K562 (cell line): Measurements from ENCODE around the gene CERS6. TPM values are rescaled to one million over a fixed set of nuclear protein-coding genes. Genes with fewer than 3 reads are reported as not detected.
"Not testable (repeated sequence)": the region's sequence is repeated elsewhere in the genome, so short reads cannot be mapped to it uniquely, and the experiment has no call there.

ENCODE experiments used
- ATAC-seq: fragments of 200-7000 bp; cut with Tn5 transposase; 3 replicates; pipeline ENCODE4 v1.9.1; 2020; ENCODE audit warnings: moderate library complexity
- BruUV-seq: library from RNA; stranded (reverse); fragments of 400-500 nt; replicated peaks from 2 replicates; lab custom pipeline; 2021; lab: Mats Ljungman, UMichigan
- CTCF ChIA-PET: fragments of 300-600 bp; formaldehyde crosslinking; extraction: SDS; loops from one replicate; lab custom pipeline; 2021; ENCODE audit warnings: low intra/inter-chr PET ratio; lab: Yijun Ruan, JAX
- POLR2A ChIA-PET: fragments of 300-600, 350-650 bp; sonication (Branson Sonifier 250); formaldehyde crosslinking; extraction: SDS; loops from one replicate; lab custom pipeline; 2021; ENCODE audit warnings: antibody characterized with exemption, inconsistent platforms; lab: Yijun Ruan, JAX
- DNase-seq, 4 experiments: peaks; one replicate each; pipeline versions ENCODE4 v3.0.0 to v3.0.0-alpha.2; 2011 to 2018; ENCODE audit warnings: low spot score in 3 of 4, mixed read lengths in 3 of 4; ENCODE audit errors: extremely low read depth in 1 of 4
- FAIRE-seq: peaks from 2 replicates; lab custom pipeline; 2011; peaks lifted over from hg19 to GRCh38; lab: Jason Lieb, UNC
- H2AFZ ChIP-seq: 2 replicates; pipeline ENCODE4 v1.6.0; 2011; ENCODE audit warnings: low read depth, low read length, control low read depth, inconsistent platforms
- H3K27ac ChIP-seq: fragments of 200-600 bp; 3 replicates; pipeline ENCODE4 v1.8.0; 2011; ENCODE audit warnings: low read depth, mild to moderate bottlenecking, control low read depth, inconsistent platforms, low read length, moderate library complexity, mixed read lengths; ENCODE audit errors: extremely low read depth
- H3K27me3 ChIP-seq, 2 experiments: fragments of 300-600 bp in 1 of 2; 2 replicates in 1 of 2; 3 replicates in 1 of 2; pipeline versions ENCODE4 v1.6.0 to v1.8.0; 2011; ENCODE audit warnings: inconsistent platforms in 2 of 2, low read length in 2 of 2, mild to moderate bottlenecking in 1 of 2, mixed read lengths in 1 of 2, moderate library complexity in 1 of 2; ENCODE audit not compliant: control insufficient read depth in 2 of 2, insufficient read depth in 2 of 2
- H3K36me3 ChIP-seq: fragments of 300-600 bp; 3 replicates; pipeline ENCODE4 v1.8.0; 2011; ENCODE audit warnings: mild to moderate bottlenecking, low read length, inconsistent platforms; ENCODE audit not compliant: control insufficient read depth, insufficient read depth
- H3K4me1 ChIP-seq, 2 experiments: fragments of 200-600 bp in 1 of 2; replicated peaks in 1 of 2; 2 replicates in 1 of 2; 3 replicates in 1 of 2; pipeline versions ENCODE4 v1.5.1 to v1.8.0; 2011; ENCODE audit warnings: inconsistent platforms in 2 of 2, low read length in 2 of 2, mild to moderate bottlenecking in 1 of 2, mixed read lengths in 1 of 2, moderate library complexity in 1 of 2; ENCODE audit not compliant: control insufficient read depth in 2 of 2, insufficient read depth in 2 of 2
- H3K4me2 ChIP-seq: 2 replicates; pipeline ENCODE4 v1.6.1; 2011; ENCODE audit warnings: low read length, control low read depth, inconsistent platforms, mixed read lengths; ENCODE audit not compliant: insufficient read depth
- H3K4me3 ChIP-seq: fragments of 200-600 bp; sonication (generic), shearing (Covaris generic); 2 replicates; pipeline ENCODE4 v1.5.1; 2016; ENCODE audit warnings: control low read depth, inconsistent platforms
- H3K79me2 ChIP-seq: fragments of 200-600 bp; 3 replicates; pipeline ENCODE4 v1.8.0; 2011; ENCODE audit warnings: low read length, inconsistent platforms; ENCODE audit not compliant: control insufficient read depth, insufficient read depth
- H3K9ac ChIP-seq, 2 experiments: 2 replicates each; pipeline versions ENCODE4 v1.6.0 to v1.6.1; 2011; ENCODE audit warnings: low read depth in 2 of 2, low read length in 2 of 2, control low read depth in 1 of 2, inconsistent platforms in 1 of 2, mild to moderate bottlenecking in 1 of 2, mixed read lengths in 1 of 2; ENCODE audit not compliant: insufficient read depth in 1 of 2
- H3K9me1 ChIP-seq: one replicate; pipeline ENCODE4 v1.6.0; 2011; ENCODE audit warnings: inconsistent platforms, mild to moderate bottlenecking, low read length, moderate library complexity; ENCODE audit not compliant: control insufficient read depth, insufficient read depth
- H3K9me3 ChIP-seq: replicated peaks from 2 replicates; pipeline ENCODE4 v1.5.1; 2011; ENCODE audit warnings: low read depth, low read length, inconsistent platforms; ENCODE audit not compliant: control insufficient read depth, insufficient read depth
- H4K20me1 ChIP-seq: replicated peaks from 2 replicates; pipeline ENCODE4 v1.6.1; 2011; ENCODE audit warnings: low read length, inconsistent platforms, mixed read lengths; ENCODE audit not compliant: control insufficient read depth, insufficient read depth
- FOXM1 ChIP-seq, 2 experiments: fragments of 450-650 bp in 1 of 2; sonication (generic) in 1 of 2; formaldehyde crosslinking in 1 of 2; IDR thresholded peaks; 2 replicates each; pipeline versions ENCODE4 v1.6.1 to v1.9.0; 2017 to 2022; ENCODE audit warnings: low read depth in 2 of 2, mild to moderate bottlenecking in 2 of 2, missing genetic modification reagents in 1 of 2, moderate library complexity in 1 of 2
- MTF1 ChIP-seq: fragments of 250-450 bp; sonication (Bioruptor Pico); IDR thresholded peaks from 2 replicates; pipeline ENCODE4 v1.9.0; 2021; ENCODE audit warnings: moderate library complexity, mild to moderate bottlenecking, inconsistent platforms, borderline replicate concordance
- NFIC ChIP-seq: fragments of 450-650 bp; IDR thresholded peaks from 2 replicates; pipeline ENCODE4 v1.6.1; 2017; ENCODE audit warnings: mild to moderate bottlenecking, inconsistent platforms
- SMARCA4 ChIP-seq: fragments of 450-650 bp; IDR thresholded peaks from 2 replicates; pipeline ENCODE4 v1.6.1; 2016
- WGBS: fragments of 100-300 bp; shearing (Covaris generic); methylation state at CpG from one replicate; pipeline ENCODE4 v1.1.6; 2016; ENCODE audit warnings: low coverage, mixed read lengths; ENCODE audit not compliant: insufficient coverage; ENCODE audit errors: missing lambda C conversion rate; 5-methylcytosine and 5-hydroxymethylcytosine counted together
- in situ Hi-C: fragments of 300-500 bp; cut with MboI; formaldehyde crosslinking; loops from 4 replicates; pipeline ENCODE4 v1.15.0; 2018; ENCODE audit warnings: inconsistent platforms, mixed read lengths
- intact Hi-C: fragments of 100-400 bp; cut with micrococcal nuclease; formaldehyde crosslinking; loops from 2 replicates; pipeline ENCODE4 v1.14.2; 2022
- polyA plus RNA-seq, 8 experiments: library from polyadenylated mRNA; depleted of rRNA in 4 of 8; stranded (reverse) in 5 of 8; unstranded in 3 of 8; fragments of >200 nt; fragmentation: Nextera tagmentation in 2 of 8; fragmentation: Illumina TruSeq in 1 of 8; extraction: Ambion mirVana in 2 of 8; extraction: Trizol in 1 of 8; gene quantifications; 2 replicates each; pipeline versions ENCODE4 v1.2.1 to v1.2.3, GENCODE V29; 2011 to 2014; ENCODE audit warnings: inconsistent platforms in 1 of 8, missing spikeins in 1 of 8
- total RNA-seq, 7 experiments: library from RNA; depleted of rRNA in 6 of 7; stranded (reverse); fragments of >200 nt in 6 of 7; fragmentation: Illumina TruSeq in 2 of 7; extraction: Trizol in 2 of 7; gene quantifications; 2 replicates each; pipeline versions ENCODE4 v1.2.1 to v1.2.3, GENCODE V29; 2011 to 2021; ENCODE audit warnings: low replicate concordance in 1 of 7
- TF ChIP-seq, protein P1 (sequence below): sonication (generic); formaldehyde crosslinking; IDR thresholded peaks from 2 replicates; pipeline ENCODE4 v1.8.1; 2023; ENCODE audit warnings: mild to moderate bottlenecking, missing genetic modification reagents
- TF ChIP-seq, protein P2 (sequence below): fragments of 450-650 bp; formaldehyde crosslinking; IDR thresholded peaks from 2 replicates; pipeline ENCODE4 v1.4.0; 2020; ENCODE audit warnings: mild to moderate bottlenecking, moderate library complexity
- TF ChIP-seq, protein P3 (sequence below): fragments of 450-650 bp; IDR thresholded peaks from 2 replicates; pipeline ENCODE4 v1.6.1; 2016
- TF ChIP-seq, protein P4 (sequence below): sonication (generic); formaldehyde crosslinking; IDR thresholded peaks from 2 replicates; pipeline ENCODE4 v1.8.0; 2022; ENCODE audit warnings: mild to moderate bottlenecking, low read depth, missing genetic modification reagents

Gene CERS6
- total and polyA plus RNA-seq, 9 of the 15 experiments (the other 6 are each of a cell fraction or from before 2014, with no cell fraction given): 1.6 to 13.6 (median 11.4) TPM

DNA sequence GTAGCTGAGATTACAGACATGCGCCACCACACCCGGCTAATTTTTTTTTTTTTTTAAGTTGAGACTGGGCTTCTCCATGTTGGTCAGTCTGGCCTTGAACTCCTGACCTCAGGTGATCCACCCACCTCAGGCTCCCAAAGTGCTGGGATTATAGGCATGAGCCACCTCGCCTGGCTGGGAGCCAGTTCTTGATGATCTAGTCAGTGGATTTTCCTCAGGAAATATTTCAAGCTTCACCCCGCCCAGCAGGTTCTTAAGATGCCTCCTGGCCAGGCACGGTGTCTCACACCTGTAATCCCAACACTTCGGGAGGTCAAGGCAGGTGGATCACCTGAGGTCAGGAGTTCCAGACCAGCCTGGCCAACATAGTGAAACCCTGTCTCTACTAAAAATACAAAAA lies 312.3 kb downstream of the CERS6 start:
- FAIRE-seq, DNase-seq, H3K9me1 ChIP-seq, POLR2A ChIA-PET, H3K4me3 ChIP-seq, H2AFZ ChIP-seq, H3K4me2 ChIP-seq, in situ Hi-C loops, H4K20me1 ChIP-seq, H3K79me2 ChIP-seq, H3K9me3 ChIP-seq, intact Hi-C loops, H3K27me3 ChIP-seq, BruUV-seq, H3K9ac ChIP-seq, ATAC-seq, CTCF ChIA-PET, H3K27ac ChIP-seq: not testable (repeated sequence)
- Histone ChIP-seq H3K36me3 (peaks cover 10% of the 10 kb centered on the region; the same call in 2 of the 3 replicates), H3K4me1 (peaks cover 2 to 35% of the 10 kb centered on the region in 2 experiments; a peak in 4 of 5 replicates)
- WGBS: 91% methylated on average over 6 of the region's 6 CpGs
- TF ChIP-seq, protein P1, sequence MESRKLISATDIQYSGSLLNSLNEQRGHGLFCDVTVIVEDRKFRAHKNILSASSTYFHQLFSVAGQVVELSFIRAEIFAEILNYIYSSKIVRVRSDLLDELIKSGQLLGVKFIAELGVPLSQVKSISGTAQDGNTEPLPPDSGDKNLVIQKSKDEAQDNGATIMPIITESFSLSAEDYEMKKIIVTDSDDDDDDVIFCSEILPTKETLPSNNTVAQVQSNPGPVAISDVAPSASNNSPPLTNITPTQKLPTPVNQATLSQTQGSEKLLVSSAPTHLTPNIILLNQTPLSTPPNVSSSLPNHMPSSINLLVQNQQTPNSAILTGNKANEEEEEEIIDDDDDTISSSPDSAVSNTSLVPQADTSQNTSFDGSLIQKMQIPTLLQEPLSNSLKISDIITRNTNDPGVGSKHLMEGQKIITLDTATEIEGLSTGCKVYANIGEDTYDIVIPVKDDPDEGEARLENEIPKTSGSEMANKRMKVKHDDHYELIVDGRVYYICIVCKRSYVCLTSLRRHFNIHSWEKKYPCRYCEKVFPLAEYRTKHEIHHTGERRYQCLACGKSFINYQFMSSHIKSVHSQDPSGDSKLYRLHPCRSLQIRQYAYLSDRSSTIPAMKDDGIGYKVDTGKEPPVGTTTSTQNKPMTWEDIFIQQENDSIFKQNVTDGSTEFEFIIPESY: peak; percentile 6; the same call in 1 of the 2 replicates
- peak; percentile 51 for TF ChIP-seq NFIC

DNA sequence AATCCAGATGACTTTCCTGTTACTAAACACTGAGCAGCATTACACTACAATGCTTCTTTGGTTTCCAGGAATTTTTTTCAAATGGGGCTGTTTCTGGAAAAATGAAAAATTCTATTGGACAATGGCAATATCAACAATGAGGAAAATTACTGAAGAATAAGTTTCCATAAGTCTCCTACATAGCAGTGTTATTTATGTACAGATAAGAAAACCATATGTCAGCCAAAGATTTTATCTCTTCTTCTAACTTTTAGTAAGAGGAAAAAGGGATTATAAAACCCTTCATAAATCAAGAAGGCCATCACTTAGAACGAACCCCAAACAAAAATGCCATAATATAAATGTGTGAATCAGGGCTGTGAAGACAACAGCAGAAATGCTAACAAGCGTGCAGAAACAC lies 314.7 kb downstream of the CERS6 start:
- POLR2A ChIA-PET: interaction anchor here (1.5 kb wide), 1 partner anchor 82 kb away, joined by 3 read pairs; no protein-coding TSS in a partner anchor
- CTCF ChIA-PET: interaction anchor here (1.0 to 1.1 kb wide), 2 partner anchors 13 to 150 kb away, joined by 3 read pairs; no protein-coding TSS in a partner anchor
- intact Hi-C loops: loop anchor here (5.0 to 10.0 kb wide), 3 partner anchors 364 to 452 kb away; no protein-coding TSS in a partner anchor
- Histone ChIP-seq H3K9me3 (peaks cover 11% of the 10 kb centered on the region), H4K20me1 (no peaks in the 10 kb centered on the region), H2AFZ (no peak overlapping the region), H3K9me1 (no peaks in the 10 kb centered on the region), H3K36me3 (peaks cover 15% of the 10 kb centered on the region; the same call in 2 of the 3 replicates), H3K4me1 (peaks cover 2 to 48% of the 10 kb centered on the region in 2 experiments; a peak in 4 of 5 replicates), H3K4me2 (no peak overlapping the region), H3K27ac (no peak overlapping the region), H3K27me3 (no peaks in the 10 kb centered on the region), H3K9ac (no peak overlapping the region), H3K4me3 (no peak overlapping the region), H3K79me2 (no peaks in the 10 kb centered on the region)
- no peak for DNase-seq
- BruUV-seq: no TSS peak
- in situ Hi-C loops: loop anchor here (5.0 kb wide), 1 partner anchor 147 kb away; no protein-coding TSS in a partner anchor
- no peak for FAIRE-seq
- ATAC-seq: no peak
- WGBS: 23% methylated on average over 2 of the region's 2 CpGs
- TF ChIP-seq, protein P2, sequence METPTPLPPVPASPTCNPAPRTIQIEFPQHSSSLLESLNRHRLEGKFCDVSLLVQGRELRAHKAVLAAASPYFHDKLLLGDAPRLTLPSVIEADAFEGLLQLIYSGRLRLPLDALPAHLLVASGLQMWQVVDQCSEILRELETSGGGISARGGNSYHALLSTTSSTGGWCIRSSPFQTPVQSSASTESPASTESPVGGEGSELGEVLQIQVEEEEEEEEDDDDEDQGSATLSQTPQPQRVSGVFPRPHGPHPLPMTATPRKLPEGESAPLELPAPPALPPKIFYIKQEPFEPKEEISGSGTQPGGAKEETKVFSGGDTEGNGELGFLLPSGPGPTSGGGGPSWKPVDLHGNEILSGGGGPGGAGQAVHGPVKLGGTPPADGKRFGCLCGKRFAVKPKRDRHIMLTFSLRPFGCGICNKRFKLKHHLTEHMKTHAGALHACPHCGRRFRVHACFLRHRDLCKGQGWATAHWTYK: no peak
- TF ChIP-seq, protein P3, sequence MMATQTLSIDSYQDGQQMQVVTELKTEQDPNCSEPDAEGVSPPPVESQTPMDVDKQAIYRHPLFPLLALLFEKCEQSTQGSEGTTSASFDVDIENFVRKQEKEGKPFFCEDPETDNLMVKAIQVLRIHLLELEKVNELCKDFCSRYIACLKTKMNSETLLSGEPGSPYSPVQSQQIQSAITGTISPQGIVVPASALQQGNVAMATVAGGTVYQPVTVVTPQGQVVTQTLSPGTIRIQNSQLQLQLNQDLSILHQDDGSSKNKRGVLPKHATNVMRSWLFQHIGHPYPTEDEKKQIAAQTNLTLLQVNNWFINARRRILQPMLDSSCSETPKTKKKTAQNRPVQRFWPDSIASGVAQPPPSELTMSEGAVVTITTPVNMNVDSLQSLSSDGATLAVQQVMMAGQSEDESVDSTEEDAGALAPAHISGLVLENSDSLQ: peak; percentile 73; the same call in 1 of the 2 replicates
- TF ChIP-seq FOXM1 (IDR thresholded peaks at IDR 0.05; ENCODE audit: low read depth): no peak
- TF ChIP-seq FOXM1 (CRISPR knock-in tag; IDR thresholded peaks at IDR 0.05; ENCODE audit: low read depth): no peak
- TF ChIP-seq SMARCA4: peak; percentile 54; the same call in 1 of the 2 replicates
- TF ChIP-seq MTF1 (CRISPR knock-in tag): no peak
- TF ChIP-seq, protein P4, sequence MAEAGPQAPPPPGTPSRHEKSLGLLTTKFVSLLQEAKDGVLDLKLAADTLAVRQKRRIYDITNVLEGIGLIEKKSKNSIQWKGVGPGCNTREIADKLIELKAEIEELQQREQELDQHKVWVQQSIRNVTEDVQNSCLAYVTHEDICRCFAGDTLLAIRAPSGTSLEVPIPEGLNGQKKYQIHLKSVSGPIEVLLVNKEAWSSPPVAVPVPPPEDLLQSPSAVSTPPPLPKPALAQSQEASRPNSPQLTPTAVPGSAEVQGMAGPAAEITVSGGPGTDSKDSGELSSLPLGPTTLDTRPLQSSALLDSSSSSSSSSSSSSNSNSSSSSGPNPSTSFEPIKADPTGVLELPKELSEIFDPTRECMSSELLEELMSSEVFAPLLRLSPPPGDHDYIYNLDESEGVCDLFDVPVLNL (CRISPR knock-in tag): no peak
